ENCODE results near the gene FBXO21.
A peak's percentile ranks its signal among the peaks of the same experiment; 100 is the strongest.
"Not testable (repeated sequence)": the region's sequence is repeated elsewhere in the genome, so short reads cannot be mapped to it uniquely, and the experiment has no call there.

FBXO21 gene, protein sequence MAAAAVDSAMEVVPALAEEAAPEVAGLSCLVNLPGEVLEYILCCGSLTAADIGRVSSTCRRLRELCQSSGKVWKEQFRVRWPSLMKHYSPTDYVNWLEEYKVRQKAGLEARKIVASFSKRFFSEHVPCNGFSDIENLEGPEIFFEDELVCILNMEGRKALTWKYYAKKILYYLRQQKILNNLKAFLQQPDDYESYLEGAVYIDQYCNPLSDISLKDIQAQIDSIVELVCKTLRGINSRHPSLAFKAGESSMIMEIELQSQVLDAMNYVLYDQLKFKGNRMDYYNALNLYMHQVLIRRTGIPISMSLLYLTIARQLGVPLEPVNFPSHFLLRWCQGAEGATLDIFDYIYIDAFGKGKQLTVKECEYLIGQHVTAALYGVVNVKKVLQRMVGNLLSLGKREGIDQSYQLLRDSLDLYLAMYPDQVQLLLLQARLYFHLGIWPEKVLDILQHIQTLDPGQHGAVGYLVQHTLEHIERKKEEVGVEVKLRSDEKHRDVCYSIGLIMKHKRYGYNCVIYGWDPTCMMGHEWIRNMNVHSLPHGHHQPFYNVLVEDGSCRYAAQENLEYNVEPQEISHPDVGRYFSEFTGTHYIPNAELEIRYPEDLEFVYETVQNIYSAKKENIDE

GRCh38 chr12:117190210-117190781 is at the start of gene FBXO21:
FBXO21 (minus strand) TSS chr12:117190470; CDS start chr12:117190456, 14 bp downstream.
- peak; percentile 84 for DNase-seq

- peak; percentile 61 for DNase-seq
Observed at GRCh38 chr12:117236456-117237001, 46.3 kb upstream of the FBXO21 start.

DNA sequence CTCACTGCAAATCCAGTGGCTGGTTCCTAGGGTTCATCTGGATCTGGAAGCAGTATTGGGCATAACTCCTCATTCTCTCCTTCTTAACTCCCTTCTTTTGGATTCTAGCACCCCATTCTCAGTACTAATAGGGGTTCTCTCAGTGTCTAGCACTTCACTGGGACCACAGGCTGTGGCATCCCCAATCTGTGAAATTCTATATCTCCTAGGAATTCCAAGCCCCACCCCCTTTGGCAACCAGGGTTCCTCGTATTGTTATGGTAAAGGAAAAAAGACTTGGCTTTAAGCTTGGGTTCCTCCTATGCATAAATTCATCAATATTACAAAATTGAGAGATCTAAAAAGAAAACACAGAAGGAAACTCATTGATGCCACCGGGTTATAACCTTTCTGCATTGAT is 45.0 kb upstream of the FBXO21 start:
- DNase-seq, result no peak

- DNase-seq, result no peak
Observed at GRCh38 chr12:117234441-117234840, 44.2 kb upstream of the FBXO21 start.

DNA sequence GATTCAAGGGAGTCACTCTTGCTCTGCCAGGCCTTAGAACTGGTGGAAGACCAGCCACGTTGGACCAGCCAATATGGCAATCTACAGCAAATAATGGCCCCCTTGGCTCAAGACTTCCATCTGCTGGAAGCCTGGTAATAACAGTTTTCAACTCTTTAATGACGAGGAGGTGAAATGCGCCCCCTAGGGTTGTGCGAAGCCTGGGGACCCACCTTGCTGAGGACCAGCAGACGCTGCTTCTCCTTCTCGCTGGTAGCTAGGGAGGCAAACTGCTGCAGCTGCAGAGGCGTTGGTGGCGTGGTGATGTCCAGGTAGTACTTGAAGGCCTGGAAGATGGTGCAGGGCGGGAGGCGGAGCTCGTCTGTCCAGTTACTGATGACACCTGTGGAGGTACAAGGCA is 41.5 kb upstream of the FBXO21 start:
- no peak for DNase-seq

GRCh38 chr12:117228239-117228638 is 38.0 kb upstream of the FBXO21 start:
- DNase-seq, result no peak

GRCh38 chr12:117227000-117227653 is 36.9 kb upstream of the FBXO21 start:
- DNase-seq, result no peak

GRCh38 chr12:117226505-117226904 is 36.2 kb upstream of the FBXO21 start:
- DNase-seq, result no peak

- no peak for DNase-seq
Observed at GRCh38 chr12:117225179-117225578, 34.9 kb upstream of the FBXO21 start.

DNA sequence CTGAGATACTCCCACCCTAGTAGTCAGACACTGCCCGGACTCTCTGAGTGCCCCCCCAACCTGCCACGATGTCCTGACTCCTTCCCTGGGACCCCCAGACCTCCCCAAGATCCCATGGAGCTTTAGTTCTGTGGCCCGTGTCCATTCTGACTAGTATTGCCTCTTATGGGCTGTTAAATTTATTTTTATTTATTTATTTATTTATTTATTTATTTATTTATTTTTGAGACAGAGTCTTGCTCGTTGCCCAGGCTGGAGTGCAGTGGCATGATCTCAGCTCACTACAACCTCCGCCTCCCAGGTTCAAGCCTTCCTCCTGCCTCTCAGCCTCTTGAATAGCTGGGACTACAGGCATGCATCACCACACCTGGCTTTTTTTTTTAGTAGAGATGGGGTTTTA is 30.7 kb upstream of the FBXO21 start:
- DNase-seq, result not testable (repeated sequence)

- no peak for DNase-seq
Observed at GRCh38 chr12:117218149-117218548, 27.9 kb upstream of the FBXO21 start.

DNA sequence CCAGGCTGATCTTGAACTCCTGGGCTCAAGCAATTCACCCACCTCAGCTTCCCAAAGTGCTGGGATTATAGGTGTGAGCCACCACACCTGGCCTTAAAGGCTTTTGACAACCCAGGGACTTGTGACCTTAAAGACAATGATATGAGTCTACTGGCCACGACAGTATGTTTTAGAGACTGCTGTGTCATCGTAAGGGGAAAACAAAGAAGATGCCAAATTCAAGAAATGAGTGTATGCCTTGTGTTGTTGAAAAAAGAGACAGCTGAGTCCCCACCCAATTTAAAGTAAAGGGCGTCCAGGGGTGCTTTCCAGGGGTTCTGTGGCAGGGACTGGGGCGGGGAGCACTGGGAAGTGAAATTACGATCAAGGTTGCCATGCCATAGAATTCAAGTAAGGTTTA is 26.4 kb upstream of the FBXO21 start:
- DNase-seq, result no peak

DNA sequence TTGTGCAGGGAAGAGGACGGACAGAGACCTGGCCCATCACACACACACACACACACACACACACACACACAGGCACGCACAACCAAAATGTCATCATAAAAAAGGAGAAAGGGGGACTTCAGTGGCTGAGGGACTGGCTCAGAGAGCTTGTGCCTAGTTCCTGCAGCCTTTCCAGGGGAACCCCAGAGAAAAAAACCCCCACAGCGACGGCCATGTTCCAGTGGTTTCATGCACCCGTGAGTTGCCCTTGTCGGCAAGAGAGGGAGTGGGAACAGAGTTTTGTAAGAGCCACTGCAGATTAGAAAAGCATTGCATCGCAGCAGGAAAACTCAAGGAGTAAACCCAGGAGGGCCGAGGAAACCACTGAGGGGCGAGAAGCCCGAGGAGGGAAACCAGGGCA is 24.5 kb upstream of the FBXO21 start:
- no peak for DNase-seq

DNA sequence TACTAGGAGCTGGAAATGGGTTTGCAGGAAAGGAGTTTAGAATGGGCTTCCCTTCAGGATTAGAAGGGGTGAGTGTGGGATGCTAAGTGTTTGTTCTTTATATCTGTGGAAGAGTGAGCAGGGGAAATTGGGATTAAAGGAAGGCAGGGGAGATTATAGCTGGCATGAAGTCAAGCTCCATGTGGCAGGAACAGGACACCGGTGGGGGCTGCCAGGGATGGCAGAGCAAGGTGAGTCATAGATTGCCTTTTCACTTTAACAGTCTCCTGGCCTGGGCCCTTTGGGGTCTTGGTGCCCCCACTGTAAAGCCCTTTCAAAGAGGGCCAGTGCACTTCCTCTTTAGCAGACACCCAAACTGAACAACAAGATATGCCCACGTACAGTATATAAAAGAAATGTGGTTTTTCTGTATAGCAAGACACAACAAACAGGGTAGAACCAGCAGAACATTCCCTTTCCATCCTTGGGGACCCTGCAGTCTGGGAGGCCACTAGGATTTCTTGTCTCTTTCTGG is 23.1 kb upstream of the FBXO21 start:
- DNase-seq, result no peak

GRCh38 chr12:117212563-117213190 is 22.4 kb upstream of the FBXO21 start:
- DNase-seq, result peak; percentile 69

DNA sequence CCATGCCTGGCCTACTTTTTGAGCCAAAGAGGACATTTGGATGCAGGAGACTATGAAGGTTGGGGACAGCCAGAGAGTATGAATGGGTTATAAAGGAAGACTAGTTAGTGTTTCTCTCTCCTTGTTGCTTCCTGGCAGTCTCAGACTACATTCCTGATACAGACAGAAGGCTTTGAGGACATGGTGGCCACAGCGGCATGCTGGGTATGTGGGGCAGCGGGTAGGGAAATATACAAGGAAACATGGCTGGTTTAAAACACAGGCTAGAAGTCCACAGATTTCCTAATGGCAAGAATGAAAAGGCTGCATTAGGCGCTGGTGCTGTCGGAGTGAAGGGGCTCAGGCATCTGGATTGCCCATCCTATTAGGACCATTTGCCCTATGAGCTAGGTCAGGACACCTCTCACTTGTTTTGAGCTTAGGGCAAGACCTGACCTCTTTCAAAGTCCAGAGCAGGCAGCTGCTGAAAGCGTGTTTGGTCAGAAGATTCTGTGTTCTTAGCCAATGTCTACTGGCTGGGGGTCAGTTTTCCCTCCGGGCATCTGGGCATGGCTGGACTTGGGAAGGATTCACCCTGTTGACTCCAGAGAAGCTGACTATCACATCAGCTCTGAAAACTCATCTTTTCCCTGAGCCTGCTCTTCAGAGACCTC is 20.1 kb upstream of the FBXO21 start:
- DNase-seq, result no peak

GRCh38 chr12:117209626-117210025 is 19.4 kb upstream of the FBXO21 start:
- no peak for DNase-seq

GRCh38 chr12:117208811-117209455 is 18.7 kb upstream of the FBXO21 start:
- DNase-seq, result no peak

DNA sequence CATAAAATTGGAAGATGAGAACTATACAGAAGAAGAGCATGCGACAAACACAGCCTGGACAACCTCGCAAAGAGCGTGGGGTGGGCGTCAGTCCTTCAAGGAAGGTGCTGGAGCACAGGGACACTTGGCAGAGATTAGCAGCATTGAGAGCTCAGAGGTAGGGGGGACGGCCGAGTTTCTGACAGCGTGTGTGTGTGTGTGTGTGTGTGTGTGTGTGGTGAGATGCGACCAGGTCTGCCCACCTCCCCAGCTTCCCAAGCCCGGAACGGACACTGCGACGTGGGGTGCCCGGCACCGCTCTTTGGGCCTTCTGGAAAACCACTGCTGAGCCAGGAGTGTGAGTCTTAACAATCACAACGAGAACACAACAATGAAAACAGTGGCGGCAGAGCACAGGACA is 17.9 kb upstream of the FBXO21 start:
- DNase-seq, result no peak

DNA sequence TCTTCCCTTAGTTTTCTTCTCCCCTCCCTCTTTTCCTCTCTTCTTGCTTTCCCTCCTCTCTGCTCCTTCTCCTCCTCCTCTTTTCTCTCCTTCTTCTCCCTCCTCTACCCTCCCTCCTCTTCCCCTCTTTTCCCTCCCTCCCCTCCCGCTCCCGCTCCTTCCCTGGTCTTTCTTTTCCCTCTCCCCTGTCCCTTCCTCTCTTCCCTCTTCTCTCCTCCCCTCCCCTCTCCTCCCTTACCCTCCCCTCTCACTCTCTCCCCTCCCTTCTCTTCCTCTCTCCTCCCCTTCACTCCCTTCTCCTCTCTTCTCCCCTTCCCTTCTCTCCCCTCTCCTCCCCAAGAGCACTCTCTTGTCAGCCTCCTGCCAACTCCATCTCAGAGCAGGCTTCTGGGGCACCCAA is 17.4 kb upstream of the FBXO21 start:
- DNase-seq, result no peak

- no peak for DNase-seq
Observed at GRCh38 chr12:117202556-117202955, 12.3 kb upstream of the FBXO21 start.

GRCh38 chr12:117202033-117202432 is 11.8 kb upstream of the FBXO21 start:
- no peak for DNase-seq

Measured in EL (cell line).